HepG2 (cell line): Measurements from ENCODE around the gene GDF7. TPM values are rescaled to one million over a fixed set of nuclear protein-coding genes. Genes with fewer than 3 reads are reported as not detected.

ENCODE experiments used
- BCL6 ChIP-seq: IDR thresholded peaks from 2 replicates; pipeline ENCODE4 v1.6.1; 2016; ENCODE audit warnings: missing genetic modification reagents, missing compliant biosample characterization
- CEBPB ChIP-seq: IDR thresholded peaks from 2 replicates; pipeline ENCODE4 v1.6.1; 2011; ENCODE audit warnings: low read depth, low read length, improper control_type of control experiment, borderline replicate concordance
- CERS6 ChIP-seq: sonication (generic); formaldehyde crosslinking; IDR thresholded peaks from 2 replicates; pipeline ENCODE4 v1.5.0; 2020; ENCODE audit warnings: missing genetic modification reagents
- ETS1 ChIP-seq: sonication (generic); formaldehyde crosslinking; IDR thresholded peaks from 2 replicates; pipeline ENCODE4 v1.4.0; 2020; ENCODE audit warnings: missing genetic modification reagents
- GABPA ChIP-seq, 2 experiments: IDR thresholded peaks; 2 replicates each; pipeline ENCODE4 v1.6.1; 2011 to 2016; ENCODE audit warnings: low read depth in 2 of 2, low read length in 1 of 2, missing biosample characterization in 1 of 2, missing genetic modification characterization in 1 of 2
- HIC2 ChIP-seq: sonication (generic); formaldehyde crosslinking; IDR thresholded peaks from 2 replicates; pipeline ENCODE4 v1.9.0; 2022; ENCODE audit warnings: low read depth, missing genetic modification reagents
- LBX2 ChIP-seq: sonication (generic); formaldehyde crosslinking; IDR thresholded peaks from 2 replicates; pipeline ENCODE4 v1.5.0; 2020; ENCODE audit warnings: missing genetic modification reagents, mild to moderate bottlenecking, borderline replicate concordance
- MLX ChIP-seq: IDR thresholded peaks from 2 replicates; pipeline ENCODE4 v1.6.1; 2016
- MYC ChIP-seq: sonication (generic); formaldehyde crosslinking; IDR thresholded peaks from 2 replicates; pipeline ENCODE4 v1.9.0; 2021; ENCODE audit warnings: missing genetic modification reagents, borderline replicate concordance
- PAXIP1 ChIP-seq: sonication (generic); formaldehyde crosslinking; conservative IDR thresholded peaks from 2 replicates; pipeline ENCODE4 v1.4.0; 2020; ENCODE audit warnings: mild to moderate bottlenecking, missing genetic modification reagents, moderate library complexity
- POLR2AphosphoS5 ChIP-seq: IDR thresholded peaks from 2 replicates; pipeline ENCODE4 v1.6.1; 2012; ENCODE audit warnings: low read depth, low read length
- SAFB2 ChIP-seq: sonication (generic); formaldehyde crosslinking; IDR thresholded peaks from 2 replicates; pipeline ENCODE4 v1.5.1; 2020; ENCODE audit warnings: missing genetic modification reagents, low read depth, mild to moderate bottlenecking, borderline replicate concordance
- SATB2 ChIP-seq: sonication (generic); formaldehyde crosslinking; IDR thresholded peaks from 2 replicates; pipeline ENCODE4 v1.5.0; 2020; ENCODE audit warnings: missing genetic modification reagents
- ZNF225 ChIP-seq: sonication (generic); formaldehyde crosslinking; IDR thresholded peaks from 2 replicates; pipeline ENCODE4 v1.4.0; 2020; ENCODE audit warnings: mild to moderate bottlenecking, missing genetic modification reagents
- ZNF230 ChIP-seq: sonication (generic); formaldehyde crosslinking; IDR thresholded peaks from 2 replicates; pipeline ENCODE4 v1.4.0; 2020; ENCODE audit warnings: mild to moderate bottlenecking, missing genetic modification reagents
- ZNF460 ChIP-seq: sonication (generic); formaldehyde crosslinking; IDR thresholded peaks from 2 replicates; pipeline ENCODE4 v1.5.1; 2020; ENCODE audit warnings: missing genetic modification reagents, mild to moderate bottlenecking, borderline replicate concordance
- ZNF614 ChIP-seq: IDR thresholded peaks from 2 replicates; pipeline ENCODE4 v1.6.1; 2018; ENCODE audit warnings: missing biosample characterization, missing genetic modification reagents, inconsistent platforms, borderline replicate concordance
- ZNF788 ChIP-seq: sonication (generic); formaldehyde crosslinking; IDR thresholded peaks from 2 replicates; pipeline ENCODE4 v1.5.0; 2020; ENCODE audit warnings: mild to moderate bottlenecking, missing genetic modification reagents, borderline replicate concordance
- polyA plus RNA-seq, 8 experiments: library from polyadenylated mRNA; depleted of rRNA in 3 of 8; stranded (reverse) in 7 of 8; unstranded in 1 of 8; fragments of >200 nt; fragmentation: Illumina TruSeq in 4 of 8; extraction: Trizol in 4 of 8; gene quantifications; 2 replicates each; pipeline versions ENCODE4 v1.2.1 to v1.2.3, GENCODE V29; 2011 to 2016; ENCODE audit warnings: low read depth in 4 of 8, missing spikeins in 1 of 8, mixed read lengths in 1 of 8; ENCODE audit not compliant: insufficient read depth in 1 of 8
- total RNA-seq, 5 experiments: library from RNA; depleted of rRNA; stranded (reverse); fragments of >200 nt; fragmentation: Illumina TruSeq; extraction: Trizol; gene quantifications; 2 replicates each; pipeline ENCODE4 v1.2.3, GENCODE V29; 2016; ENCODE audit warnings: low read depth in 1 of 5

GDF7 gene
- total and polyA plus RNA-seq, 2 of the 13 experiments (the other 11 are each of a cell fraction or from before 2014, with no cell fraction given) = 1.6 to 15.0 TPM

GRCh38 chr2:20635675-20636584 lies 31.0 kb upstream of the GDF7 start (continued):
- peak; percentile 51; the same call in 1 of the 2 replicates for TF ChIP-seq PAXIP1 (CRISPR knock-in tag)
- no peak for TF ChIP-seq GABPA (IDR thresholded peaks at IDR 0.05; ENCODE audit: low read depth, low read length)
- no peak for TF ChIP-seq GABPA (CRISPR knock-in tag; IDR thresholded peaks at IDR 0.05; ENCODE audit: low read depth)
- TF ChIP-seq HIC2 (CRISPR knock-in tag) = peak; percentile 70; the same call in 1 of the 2 replicates
- no peak for TF ChIP-seq CERS6 (CRISPR knock-in tag)
- TF ChIP-seq ZNF230 = no peak; the same call in 1 of the 2 replicates
- peak; percentile 84; the same call in 1 of the 2 replicates for TF ChIP-seq ZNF788
- peak; percentile 81; the same call in 1 of the 2 replicates for TF ChIP-seq ZNF225
- peak; percentile 94; the same call in 1 of the 2 replicates for TF ChIP-seq ZNF614 (CRISPR knock-in tag)
- TF ChIP-seq MYC = peak; percentile 66; the same call in 1 of the 2 replicates
- TF ChIP-seq LBX2 (CRISPR knock-in tag) = peak; percentile 69; the same call in 1 of the 2 replicates
- TF ChIP-seq CEBPB = no peak
- TF ChIP-seq ZNF460 (CRISPR knock-in tag) = no peak
- TF ChIP-seq ETS1 (CRISPR knock-in tag) = no peak
- peak; percentile 72 for TF ChIP-seq BCL6 (CRISPR knock-in tag)
- TF ChIP-seq POLR2AphosphoS5 = no peak
- TF ChIP-seq SAFB2 (CRISPR knock-in tag) = peak; percentile 91; the same call in 1 of the 2 replicates
- TF ChIP-seq MLX (CRISPR knock-in tag) = no peak
- no peak for TF ChIP-seq SATB2 (CRISPR knock-in tag)
